Uterus (tissue), 4 donors: ENCODE measurements around the gene FYN. TPM values are rescaled to one million over a fixed set of nuclear protein-coding genes. Genes with fewer than 3 reads are reported as not detected.

ENCODE experiments used
- DNase-seq, 2 donors: peaks; one replicate each; pipeline ENCODE4 v3.0.0-alpha.2; 2019 to 2020
- H3K27ac ChIP-seq, 2 donors: fragments of 200-600 bp; sonication (generic); 1 replicate in 1 of 2; 2 replicates in 1 of 2; pipeline ENCODE4 v1.5.1; 2016 to 2018
- H3K27me3 ChIP-seq, 2 donors: fragments of 200-600 bp; sonication (generic); one replicate each; pipeline ENCODE4 v1.5.1; 2018 to 2019; ENCODE audit warnings: control low read depth in 1 of 2
- H3K36me3 ChIP-seq, 2 donors: fragments of 200-600 bp; sonication (generic); one replicate each; pipeline ENCODE4 v1.5.1; 2019; ENCODE audit warnings: control low read depth in 1 of 2
- H3K4me1 ChIP-seq, 2 donors: fragments of 200-600 bp; sonication (generic); one replicate each; pipeline ENCODE4 v1.5.1; 2018 to 2019; ENCODE audit warnings: control low read depth in 1 of 2
- H3K4me3 ChIP-seq, 2 donors: fragments of 200-600 bp; sonication (generic); 1 replicate in 1 of 2; 2 replicates in 1 of 2; pipeline ENCODE4 v1.5.1; 2018 to 2019; ENCODE audit warnings: mild to moderate bottlenecking in 1 of 2
- H3K9me3 ChIP-seq, 2 donors: fragments of 200-600 bp; sonication (generic); one replicate each; pipeline ENCODE4 v1.5.1; 2019; ENCODE audit warnings: control low read depth in 1 of 2
- CTCF ChIP-seq, 4 experiments: fragments of 200-600 bp in 2 of 4; fragments of 450-650 bp in 2 of 4; sonication (generic) in 2 of 4; IDR thresholded peaks; one replicate each; pipeline ENCODE4 v1.5.1; 2016 to 2019; ENCODE audit warnings: antibody characterized with exemption in 4 of 4, mild to moderate bottlenecking in 2 of 4, moderate library complexity in 1 of 4
- POLR2A ChIP-seq, 2 donors: fragments of 450-650 bp; IDR thresholded peaks; one replicate each; pipeline ENCODE4 v1.6.1; 2016; ENCODE audit warnings: antibody characterized with exemption in 2 of 2, mild to moderate bottlenecking in 1 of 2, moderate library complexity in 1 of 2
- intact Hi-C: fragments of 100-400 bp; cut with DNase I; formaldehyde crosslinking; loops from one replicate; pipeline ENCODE4 v1.15.1; 2023; ENCODE audit warnings: low total_unique reads
- total RNA-seq, 4 donors: library from RNA; depleted of rRNA in 3 of 4; stranded (reverse); fragments of >200 nt in 3 of 4; gene quantifications; one replicate each; pipeline versions ENCODE4 v1.1.0 to v1.2.4, GENCODE V29; 2014 to 2023
- donor health status: DM: yes; HTN: yes; CAD: no.

The FYN gene
- total RNA-seq, 4 donors from 2014 or later, result 50.7 to 208 (median 135) TPM

- no peak for TF ChIP-seq POLR2A (IDR thresholded peaks at IDR 0.05)
- no peak for TF ChIP-seq CTCF (IDR thresholded peaks at IDR 0.05)
- H3K27me3 ChIP-seq, result no peaks in the 10 kb centered on the region
- DNase-seq, result no peak
- no peaks in the 10 kb centered on the region for H3K9me3 ChIP-seq
- no peaks in the 10 kb centered on the region for H3K4me1 ChIP-seq
- intact Hi-C loops, result no loop called here
- H3K27ac ChIP-seq, result no peak overlapping the region
- no peaks in the 10 kb centered on the region for H3K36me3 ChIP-seq
- H3K4me3 ChIP-seq, result no peak overlapping the region
Observed at GRCh38 chr6:111745186-111745585, 128.1 kb downstream of the FYN start.

GRCh38 chr6:111743862-111744692 is 129.2 kb downstream of the FYN start:
- Histone ChIP-seq H3K4me3 (no peak overlapping the region), H3K9me3 (no peaks in the 10 kb centered on the region), H3K27me3 (no peaks in the 10 kb centered on the region), H3K27ac (peak overlapping the region; percentile 16 to 26), H3K36me3 (no peaks in the 10 kb centered on the region), H3K4me1 (no peaks in the 10 kb centered on the region)
- TF ChIP-seq POLR2A (IDR thresholded peaks at IDR 0.05) (no peak), CTCF (IDR thresholded peaks at IDR 0.05) (no peak)
- intact Hi-C loops, result no loop called here
- peak in 1 of 2 donors; percentile 47 for DNase-seq

- TF ChIP-seq POLR2A (IDR thresholded peaks at IDR 0.05) (no peak), CTCF (IDR thresholded peaks at IDR 0.05) (no peak)
- intact Hi-C loops, result no loop called here
- peak overlapping the region; percentile 16 to 26 for H3K27ac ChIP-seq
- H3K27me3 ChIP-seq, result no peaks in the 10 kb centered on the region
- H3K4me1 ChIP-seq, result no peaks in the 10 kb centered on the region
- no peak for DNase-seq
- no peak overlapping the region for H3K4me3 ChIP-seq
- no peaks in the 10 kb centered on the region for H3K36me3 ChIP-seq
- no peaks in the 10 kb centered on the region for H3K9me3 ChIP-seq
Observed at GRCh38 chr6:111743360-111743759, 129.9 kb downstream of the FYN start.

- TF ChIP-seq CTCF (IDR thresholded peaks at IDR 0.05) (no peak), POLR2A (IDR thresholded peaks at IDR 0.05) (no peak)
- no peak overlapping the region for H3K4me3 ChIP-seq
- no peaks in the 10 kb centered on the region for H3K27me3 ChIP-seq
- DNase-seq, result no peak
- intact Hi-C loops, result no loop called here
- H3K27ac ChIP-seq, result no peak overlapping the region
- no peaks in the 10 kb centered on the region for H3K4me1 ChIP-seq
- H3K36me3 ChIP-seq, result no peaks in the 10 kb centered on the region
- no peaks in the 10 kb centered on the region for H3K9me3 ChIP-seq
Observed at GRCh38 chr6:111741177-111741952, 131.9 kb downstream of the FYN start.

- H3K27me3 ChIP-seq, result no peaks in the 10 kb centered on the region
- TF ChIP-seq CTCF (IDR thresholded peaks at IDR 0.05) (no peak), POLR2A (IDR thresholded peaks at IDR 0.05) (no peak)
- no peak overlapping the region for H3K4me3 ChIP-seq
- no peaks in the 10 kb centered on the region for H3K36me3 ChIP-seq
- no peaks in the 10 kb centered on the region for H3K9me3 ChIP-seq
- no peak overlapping the region for H3K27ac ChIP-seq
- intact Hi-C loops, result no loop called here
- no peaks in the 10 kb centered on the region for H3K4me1 ChIP-seq
- no peak for DNase-seq
Observed at GRCh38 chr6:111740506-111740905, 132.7 kb downstream of the FYN start.
